GM19452 (cell line): ENCODE results near the gene EXD2.
"Not testable (repeated sequence)": the region's sequence is repeated elsewhere in the genome, so short reads cannot be mapped to it uniquely, and the experiment has no call there.

ENCODE experiments used
- ATAC-seq: cut with Tn5 transposase; IDR thresholded peaks from one replicate; pipeline ENCODE4 v1.9.1; 2021; ENCODE audit not compliant: unreplicated experiment

Gene EXD2

DNA sequence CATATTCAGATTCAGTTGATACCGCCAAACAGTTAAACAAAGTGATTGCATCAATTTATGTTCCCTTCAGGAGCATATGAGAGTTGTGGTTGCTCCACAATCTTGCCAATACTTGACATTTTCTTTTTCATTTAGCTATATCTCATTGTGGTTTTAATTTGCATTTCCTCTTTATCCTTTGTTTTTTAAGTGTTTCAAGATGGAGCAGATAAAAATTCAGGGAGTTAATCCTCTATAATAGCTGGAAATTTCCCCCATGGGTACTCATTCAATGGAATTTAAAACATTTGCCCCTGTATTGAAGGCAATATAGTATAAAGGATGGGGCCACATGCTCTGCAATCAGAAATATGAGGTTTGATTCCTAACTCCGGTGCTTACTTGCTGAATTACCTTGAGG lies 1.1 kb upstream of the EXD2 start:
- ATAC-seq: no peak

DNA sequence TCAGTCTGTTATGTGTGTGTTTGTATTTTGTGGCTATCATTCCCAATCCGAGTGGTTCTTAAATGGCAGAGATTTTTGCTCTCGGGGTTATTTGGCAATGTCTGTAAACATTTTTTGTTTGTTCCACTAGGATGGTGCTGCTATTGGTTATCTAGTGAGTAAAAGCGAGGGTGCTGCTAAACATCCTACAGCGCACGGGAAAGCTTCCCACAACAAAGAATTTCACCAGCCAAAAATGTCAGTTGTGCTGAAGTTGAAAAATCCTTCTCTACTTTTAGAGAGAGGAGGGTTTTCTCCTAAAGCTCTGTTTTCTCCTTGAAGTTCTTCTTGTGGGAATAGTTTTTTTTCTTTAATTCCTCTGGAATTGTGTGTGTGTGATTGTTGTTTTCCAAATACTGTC lies 2.4 kb downstream of the EXD2 start:
- ATAC-seq: no peak

- ATAC-seq: no peak
These were observed 8.5 kb downstream of the EXD2 start for GRCh38 chr14:69199786-69200185.

GRCh38 chr14:69204753-69205152 lies 13.5 kb downstream of the EXD2 start:
- no peak for ATAC-seq

DNA sequence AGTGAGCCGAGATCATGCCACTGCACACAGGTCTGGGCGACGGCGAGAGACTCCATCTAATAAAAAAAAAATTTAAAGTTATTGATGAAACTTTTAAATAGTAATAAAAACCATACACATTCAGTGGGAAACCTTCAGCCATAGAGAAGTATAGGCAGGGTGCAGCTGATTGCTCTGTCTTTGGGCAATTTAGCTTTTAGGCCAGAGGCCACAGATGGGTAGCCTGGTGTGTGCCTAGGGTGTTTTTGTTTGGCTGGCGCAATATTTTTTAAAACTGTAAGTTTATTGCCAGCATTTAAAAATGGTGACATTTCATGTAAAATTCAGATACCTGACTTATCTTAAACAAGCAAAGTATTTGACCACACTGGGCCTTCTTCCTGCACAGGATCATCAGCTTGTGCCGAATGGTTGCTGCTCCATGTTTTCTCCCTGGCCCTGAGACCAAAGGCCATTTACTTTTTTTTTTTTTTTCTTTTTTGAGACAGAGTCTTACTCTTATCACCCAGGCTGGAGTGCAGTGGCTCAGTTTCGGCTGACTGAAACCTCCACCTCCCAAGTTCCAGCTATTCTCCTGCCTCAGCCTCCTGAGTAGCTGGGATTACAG lies 16.2 kb downstream of the EXD2 start:
- no peak for ATAC-seq

DNA sequence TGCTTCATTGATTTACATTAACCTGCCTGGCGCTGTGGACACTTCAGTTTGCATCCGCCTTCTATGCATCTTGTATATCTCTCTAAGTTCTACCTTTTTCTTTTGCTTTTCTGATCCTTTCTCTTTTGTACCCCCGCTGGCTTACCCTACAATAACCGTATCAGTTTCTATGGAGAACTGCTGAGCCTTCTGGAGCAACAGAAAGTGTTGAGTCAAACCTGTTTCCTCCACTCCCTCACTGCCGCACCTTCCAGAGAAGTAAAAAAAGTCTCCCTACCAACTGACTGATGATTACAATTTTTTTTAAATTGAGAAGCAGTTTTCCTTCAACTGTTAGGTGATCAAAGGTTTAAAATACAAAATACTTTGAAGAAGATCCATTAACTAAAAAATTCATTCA lies 17.4 kb downstream of the EXD2 start:
- ATAC-seq: no peak

GRCh38 chr14:69214393-69214792 lies 23.1 kb downstream of the EXD2 start:
- ATAC-seq: no peak

DNA sequence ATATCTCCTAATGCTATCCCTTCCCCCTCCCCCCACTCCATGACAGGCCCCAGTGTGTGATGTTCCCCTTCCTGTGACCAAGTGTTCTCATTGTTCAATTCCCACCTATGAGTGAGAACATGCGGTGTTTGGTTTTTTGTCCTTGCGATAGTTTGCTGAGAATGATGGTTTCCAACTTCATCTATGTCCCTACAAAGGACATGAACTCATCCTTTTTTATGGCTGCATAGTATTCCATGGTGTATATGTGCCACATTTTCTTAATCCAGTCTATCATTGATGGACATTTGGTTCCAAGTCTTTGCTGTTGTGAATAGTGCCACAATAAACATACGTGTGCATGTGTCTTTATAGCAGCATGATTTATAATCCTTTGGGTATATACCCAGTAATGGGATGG lies 26.4 kb downstream of the EXD2 start:
- ATAC-seq: not testable (repeated sequence)

DNA sequence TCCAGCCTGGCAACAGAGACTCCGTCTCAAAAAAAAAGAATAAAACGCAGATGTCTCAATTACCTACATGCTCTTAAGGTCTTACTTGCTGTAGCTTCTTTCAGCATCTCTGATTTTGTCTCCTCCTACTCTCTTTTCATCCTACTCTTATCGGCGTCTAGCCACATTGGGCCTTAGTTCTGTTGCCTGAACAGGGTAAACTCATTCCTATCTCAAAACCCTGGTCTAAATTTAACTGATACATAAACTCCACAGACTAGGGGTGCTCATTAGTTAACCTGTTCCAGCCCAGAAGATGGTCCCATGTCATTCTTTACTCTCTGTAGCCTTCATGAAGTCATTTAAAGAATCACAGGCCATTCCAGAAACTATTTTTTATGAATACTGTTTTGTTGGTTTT lies 33.6 kb downstream of the EXD2 start:
- ATAC-seq: no peak

DNA sequence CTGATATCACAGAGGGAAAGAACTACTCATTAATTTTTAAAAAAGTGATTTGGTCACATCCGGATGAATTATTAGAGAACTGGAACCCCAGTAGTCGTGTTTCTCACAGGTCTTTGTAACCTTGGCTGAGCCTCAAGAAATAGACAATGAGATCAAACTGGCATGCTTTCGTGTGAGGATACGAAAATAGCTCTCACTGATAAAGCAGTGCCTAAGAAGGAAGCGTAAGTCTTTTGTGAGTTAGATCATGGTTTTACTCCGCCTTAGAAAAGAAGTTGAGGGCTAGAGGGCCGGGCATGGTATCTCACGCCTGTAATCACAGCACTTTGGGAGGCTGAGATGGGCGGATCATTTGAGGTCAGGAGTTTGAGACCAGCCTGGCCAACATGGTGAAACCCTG lies 34.9 kb downstream of the EXD2 start:
- ATAC-seq: no peak

DNA sequence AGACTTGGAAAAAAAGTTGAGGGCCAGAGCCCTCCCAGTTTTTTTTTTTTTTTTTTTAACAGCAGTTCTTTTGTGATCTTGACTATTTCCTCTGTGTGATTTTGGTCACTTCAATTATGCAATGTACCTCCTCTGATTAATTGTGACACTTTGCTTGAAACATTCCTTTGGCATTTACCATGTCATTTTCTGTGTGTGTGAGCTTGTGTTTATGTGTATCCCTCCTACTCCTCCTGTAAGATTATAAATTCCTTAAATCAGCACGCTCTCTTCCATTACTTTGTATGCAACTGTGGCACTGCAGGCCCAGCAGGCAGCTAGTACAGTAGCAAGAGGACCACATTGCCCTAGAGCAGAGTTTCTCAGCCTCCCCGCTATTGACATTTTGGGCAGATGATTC lies 35.4 kb downstream of the EXD2 start:
- ATAC-seq: no peak

GRCh38 chr14:69231486-69231885 lies 40.2 kb downstream of the EXD2 start:
- no peak for ATAC-seq

GRCh38 chr14:69232388-69232787 lies 41.1 kb downstream of the EXD2 start:
- ATAC-seq: no peak

GRCh38 chr14:69234106-69234505 lies 42.8 kb downstream of the EXD2 start:
- ATAC-seq: no peak

- no peak for ATAC-seq
These were observed 44.4 kb downstream of the EXD2 start for GRCh38 chr14:69235708-69236107.

DNA sequence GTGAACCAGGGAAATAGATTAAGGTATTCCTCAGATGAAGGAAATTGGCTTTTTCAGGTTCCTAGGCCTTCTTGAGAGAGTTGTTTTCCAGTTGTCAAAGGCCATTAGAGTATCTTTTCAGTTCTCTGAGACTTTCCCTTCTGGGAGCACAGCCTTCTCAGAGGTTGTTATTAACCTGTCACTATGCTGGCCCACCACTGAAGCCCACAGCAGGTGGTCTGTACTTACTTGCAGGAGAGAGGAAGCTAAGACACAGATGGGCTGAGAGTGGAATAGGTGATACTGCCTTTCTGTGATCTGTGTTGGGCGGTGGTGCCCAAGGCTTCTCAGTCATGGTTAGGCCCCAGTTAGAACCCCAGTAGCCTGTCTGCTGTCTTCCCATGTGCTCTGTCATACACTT lies 45.8 kb downstream of the EXD2 start:
- no peak for ATAC-seq

DNA sequence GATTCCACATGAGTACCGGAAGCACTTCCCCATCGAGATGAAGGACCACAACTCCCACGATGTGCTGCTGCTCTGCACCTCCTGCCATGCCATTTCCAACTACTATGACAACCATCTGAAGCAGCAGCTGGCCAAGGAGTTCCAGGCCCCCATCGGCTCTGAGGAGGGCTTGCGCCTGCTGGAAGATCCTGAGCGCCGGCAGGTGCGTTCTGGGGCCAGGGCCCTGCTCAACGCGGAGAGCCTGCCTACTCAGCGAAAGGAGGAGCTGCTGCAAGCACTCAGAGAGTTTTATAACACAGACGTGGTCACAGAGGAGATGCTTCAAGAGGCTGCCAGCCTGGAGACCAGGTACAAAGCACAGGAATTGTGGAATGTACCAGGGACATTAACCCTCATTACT lies 46.3 kb downstream of the EXD2 start:
- ATAC-seq: no peak

GRCh38 chr14:69238883-69239282 lies 47.6 kb downstream of the EXD2 start:
- ATAC-seq: no peak

- no peak for ATAC-seq
These were observed 49.4 kb downstream of the EXD2 start for GRCh38 chr14:69240527-69241173.

DNA sequence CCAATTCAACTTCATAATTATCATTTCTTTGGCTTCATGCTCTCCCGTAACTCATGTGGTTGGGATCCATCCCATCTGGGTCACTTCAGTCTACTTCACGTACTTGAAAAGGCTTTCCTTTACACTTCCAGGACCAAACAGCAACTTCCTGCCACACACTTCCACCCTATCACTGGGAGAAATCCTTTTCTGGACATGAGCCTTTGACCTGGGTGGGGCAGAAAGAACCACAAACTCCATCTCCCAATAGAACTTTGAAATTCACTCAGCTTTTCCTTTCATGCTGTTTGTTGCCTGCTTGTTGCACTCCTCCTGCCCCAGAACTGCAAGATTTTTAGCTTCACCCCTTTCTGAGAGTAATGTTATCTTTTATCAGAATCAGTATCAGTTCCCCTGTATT lies 50.3 kb downstream of the EXD2 start:
- no peak for ATAC-seq

GRCh38 chr14:69242311-69243224 lies 51.3 kb downstream of the EXD2 start:
- ATAC-seq: no peak

DNA sequence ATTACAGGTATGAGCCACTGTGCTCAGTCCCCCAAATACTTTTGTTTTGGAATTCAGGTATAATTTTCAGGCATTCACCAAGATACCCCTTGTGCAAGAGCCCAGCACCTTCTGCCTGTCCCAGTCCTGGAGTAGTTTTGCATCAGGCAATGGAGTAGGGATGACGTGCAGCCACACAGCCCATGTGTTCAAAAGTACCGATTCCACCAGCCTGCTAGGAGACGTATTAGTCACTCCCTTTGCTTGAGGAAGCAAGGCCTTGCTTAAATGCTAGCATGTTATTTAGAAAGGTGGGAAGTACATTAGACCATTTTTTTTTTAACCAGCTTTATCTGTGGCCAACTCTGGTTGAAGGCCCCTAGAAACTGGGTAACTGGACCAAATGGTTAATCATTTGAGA lies 53.6 kb downstream of the EXD2 start:
- ATAC-seq: no peak
